PC-9 (cell line): ENCODE measurements around the gene LAGE3. TPM values are rescaled to one million over a fixed set of nuclear protein-coding genes. Genes with fewer than 3 reads are reported as not detected.
A peak's percentile ranks its signal among the peaks of the same experiment; 100 is the strongest.

ENCODE experiments used
- BruUV-seq: library from RNA; stranded (reverse); fragments of 400-500 nt; replicated peaks from 2 replicates; lab custom pipeline; 2021; lab: Mats Ljungman, UMichigan
- CTCF ChIA-PET: fragments of 300-600 bp; sonication (Branson Sonifier 250); formaldehyde crosslinking; loops from one replicate; lab custom pipeline; 2022; ENCODE audit warnings: antibody characterized with exemption; lab: Charles Lee
- POLR2A ChIA-PET: fragments of 300-600 bp; sonication (Branson Sonifier 250); formaldehyde crosslinking; loops from one replicate; lab custom pipeline; 2022; ENCODE audit warnings: antibody characterized with exemption; ENCODE audit not compliant: unreplicated experiment; lab: Charles Lee
- DNase-seq, 2 experiments: peaks; one replicate each; pipeline versions ENCODE4 v3.0.0 to v3.0.0-alpha.2; 2015 to 2022; ENCODE audit warnings: mixed read lengths in 1 of 2
- H2AFZ ChIP-seq: fragments of 200-600 bp; sonication (generic); 2 replicates; pipeline ENCODE4 v1.8.1; 2017; ENCODE audit warnings: antibody characterized with exemption
- H3F3A ChIP-seq: fragments of 200-600 bp; sonication (generic); 2 replicates; pipeline ENCODE4 v1.8.1; 2017; ENCODE audit warnings: antibody characterized with exemption, mild to moderate bottlenecking, low read depth; ENCODE audit not compliant: insufficient read depth
- H3K27ac ChIP-seq: fragments of 200-600 bp; sonication (generic); 2 replicates; pipeline ENCODE4 v1.6.1; 2016; ENCODE audit warnings: mixed run types
- H3K27me3 ChIP-seq: fragments of 200-600 bp; sonication (generic); 2 replicates; pipeline ENCODE4 v1.6.1; 2016; ENCODE audit warnings: low read depth, mixed run types; ENCODE audit not compliant: insufficient read depth
- H3K36me3 ChIP-seq: fragments of 200-600 bp; sonication (generic); 2 replicates; pipeline ENCODE4 v1.6.1; 2016; ENCODE audit warnings: low read depth, mixed run types
- H3K4me1 ChIP-seq: fragments of 200-600 bp; sonication (generic); replicated peaks from 2 replicates; pipeline ENCODE4 v1.6.1; 2016; ENCODE audit warnings: mixed run types; ENCODE audit not compliant: insufficient read depth
- H3K4me2 ChIP-seq: fragments of 200-600 bp; sonication (generic); 2 replicates; pipeline ENCODE4 v1.6.1; 2017; ENCODE audit warnings: mixed run types
- H3K4me3 ChIP-seq: fragments of 200-600 bp; sonication (generic); 2 replicates; pipeline ENCODE4 v1.6.1; 2016; ENCODE audit warnings: mixed run types
- H3K79me2 ChIP-seq: fragments of 200-600 bp; sonication (generic); 2 replicates; pipeline ENCODE4 v1.6.1; 2017; ENCODE audit warnings: low read depth, mixed run types
- H3K9me2 ChIP-seq: fragments of 200-600 bp; sonication (generic); 2 replicates; pipeline ENCODE4 v1.8.1; 2017; ENCODE audit warnings: mild to moderate bottlenecking; ENCODE audit not compliant: insufficient read depth
- H3K9me3 ChIP-seq: fragments of 200-600 bp; sonication (generic); 2 replicates; pipeline ENCODE4 v1.8.1; 2016; ENCODE audit warnings: low read depth; ENCODE audit not compliant: insufficient read depth
- H4K20me1 ChIP-seq: fragments of 200-600 bp; sonication (generic); 2 replicates; pipeline ENCODE4 v1.8.1; 2017; ENCODE audit not compliant: insufficient read depth
- CTCF ChIP-seq: fragments of 200-600 bp; sonication (generic); conservative IDR thresholded peaks from 2 replicates; pipeline ENCODE4 v1.6.1; 2017; ENCODE audit warnings: mixed run types, antibody characterized with exemption, mild to moderate bottlenecking, moderate library complexity
- EZH2 ChIP-seq: fragments of 200-600 bp; sonication (generic); IDR thresholded peaks from 2 replicates; pipeline ENCODE4 v1.8.0; 2017; ENCODE audit warnings: antibody characterized with exemption, low read depth
- intact Hi-C: fragments of 100-400 bp; cut with micrococcal nuclease; formaldehyde crosslinking; loops from one replicate; pipeline ENCODE4 v1.10.0; 2022; ENCODE audit not compliant: unreplicated experiment
- total RNA-seq: library from RNA; stranded (reverse); gene quantifications from 2 replicates; pipeline ENCODE4 v1.2.3, GENCODE V29; 2021

Gene LAGE3
- total RNA-seq, 1 experiment from 2014 or later: 63.9 TPM

GRCh38 chrX:154457491-154458115 lies 21.5 kb downstream of the LAGE3 start:
- Histone ChIP-seq H3F3A (peaks cover 8% of the 10 kb centered on the region; the same call in 1 of the 2 replicates), H3K9me2 (no peaks in the 10 kb centered on the region), H3K36me3 (no peaks in the 10 kb centered on the region), H3K79me2 (peaks cover 6% of the 10 kb centered on the region; the same call in 1 of the 2 replicates), H3K4me3 (peak overlapping the region; percentile 66; the same call in 1 of the 2 replicates), H2AFZ (no peak overlapping the region), H3K27me3 (no peaks in the 10 kb centered on the region), H3K9me3 (no peaks in the 10 kb centered on the region), H3K4me1 (peaks cover 5% of the 10 kb centered on the region), H3K4me2 (peak overlapping the region; percentile 69), H4K20me1 (no peaks in the 10 kb centered on the region), H3K27ac (no peak overlapping the region)
- DNase-seq: peak; percentile 68 to 80
- ChIA-PET POLR2A (interaction anchor here (0.7 to 1.2 kb wide), 3 partner anchors 15 to 27 kb away, joined by 3 to 9 read pairs (median 6); partner anchors contain the start of gene LAGE3), CTCF (interaction anchor here (1.0 kb wide), 1 partner anchor 84 kb away, joined by 6 read pairs; no protein-coding TSS in a partner anchor)
- intact Hi-C loops: loop anchor here (2.0 to 5.0 kb wide), 3 partner anchors 27 to 60 kb away; partner anchors contain the start of genes DNASE1L1 and RPL10
- no peak for TF ChIP-seq EZH2
- TF ChIP-seq CTCF: no peak
- BruUV-seq: no TSS peak

- Histone ChIP-seq H3K9me3 (no peaks in the 10 kb centered on the region), H3K27me3 (no peaks in the 10 kb centered on the region), H3K36me3 (no peaks in the 10 kb centered on the region), H3K27ac (no peak overlapping the region), H2AFZ (no peak overlapping the region), H3K4me1 (no peaks in the 10 kb centered on the region), H3K9me2 (no peaks in the 10 kb centered on the region), H4K20me1 (no peaks in the 10 kb centered on the region), H3F3A (peaks cover 8% of the 10 kb centered on the region; the same call in 1 of the 2 replicates), H3K4me3 (no peak overlapping the region), H3K4me2 (no peak overlapping the region), H3K79me2 (no peaks in the 10 kb centered on the region)
- ChIA-PET CTCF (no interaction called here), POLR2A (interaction anchor here (0.6 kb wide), 1 partner anchor 11 kb away, joined by 8 read pairs; no protein-coding TSS in a partner anchor)
- TF ChIP-seq CTCF (no peak), EZH2 (no peak)
- no TSS peak for BruUV-seq
- DNase-seq: no peak
- intact Hi-C loops: no loop called here
Observed at GRCh38 chrX:154452823-154453222, 26.3 kb downstream of the LAGE3 start.

- no peak for DNase-seq
- H3K36me3 ChIP-seq: no peaks in the 10 kb centered on the region
- CTCF ChIA-PET: no interaction called here
- intact Hi-C loops: no loop called here
- POLR2A ChIA-PET: no interaction called here
- no peaks in the 10 kb centered on the region for H3K9me3 ChIP-seq
- H3K9me2 ChIP-seq: no peaks in the 10 kb centered on the region
- no peak overlapping the region for H3K4me3 ChIP-seq
- H3K27ac ChIP-seq: no peak overlapping the region
- no peaks in the 10 kb centered on the region for H4K20me1 ChIP-seq
- no peaks in the 10 kb centered on the region for H3F3A ChIP-seq
- no peaks in the 10 kb centered on the region for H3K4me1 ChIP-seq
- H3K27me3 ChIP-seq: no peaks in the 10 kb centered on the region
- BruUV-seq: no TSS peak
- H2AFZ ChIP-seq: no peak overlapping the region
- peaks cover under 1% of the 10 kb centered on the region; the same call in 1 of the 2 replicates for H3K79me2 ChIP-seq
- no peak for TF ChIP-seq CTCF
- no peak for TF ChIP-seq EZH2
- no peak overlapping the region for H3K4me2 ChIP-seq
Observed at GRCh38 chrX:154450312-154450711, 28.8 kb downstream of the LAGE3 start.
